PC-3 (cell line): ENCODE results near the gene CDH4. TPM values are rescaled to one million over a fixed set of nuclear protein-coding genes. Genes with fewer than 3 reads are reported as not detected.

ENCODE experiments used
- ATAC-seq: fragments of 200-7000 bp; cut with Tn5 transposase; 2 replicates; pipeline ENCODE4 v1.9.1; 2020; ENCODE audit warnings: mild to moderate bottlenecking, moderate library complexity
- BruUV-seq: library from RNA; stranded (reverse); fragments of 400-500 nt; replicated peaks from 2 replicates; lab custom pipeline; 2021; lab: Mats Ljungman, UMichigan
- CTCF ChIA-PET: fragments of 300-600 bp; sonication (Branson Sonifier 250); formaldehyde crosslinking; loops from one replicate; lab custom pipeline; 2022; ENCODE audit warnings: antibody characterized with exemption; lab: Charles Lee
- POLR2A ChIA-PET: fragments of 300-600 bp; sonication (Branson Sonifier 250); formaldehyde crosslinking; loops from one replicate; lab custom pipeline; 2022; ENCODE audit warnings: antibody characterized with exemption; ENCODE audit not compliant: unreplicated experiment; lab: Charles Lee
- DNase-seq: peaks from one replicate; pipeline ENCODE4 v3.0.0-alpha.2; 2015
- H2AFZ ChIP-seq: fragments of 300-600 bp; sonication (generic); 2 replicates; pipeline ENCODE4 v1.6.0; 2016; ENCODE audit warnings: antibody characterized with exemption, low read length
- H3F3A ChIP-seq: fragments of 300-600 bp; sonication (generic); one replicate; pipeline ENCODE4 v1.6.0; 2017; ENCODE audit warnings: antibody characterized with exemption, low read length, control low read depth, mild to moderate bottlenecking; ENCODE audit not compliant: unreplicated experiment
- H3K27ac ChIP-seq: fragments of 300-600 bp; sonication (generic); 2 replicates; pipeline ENCODE4 v1.5.1; 2016; ENCODE audit warnings: mild to moderate bottlenecking, low read length
- H3K27me3 ChIP-seq: fragments of 300-600 bp; sonication (generic); 2 replicates; pipeline ENCODE4 v1.6.1; 2016; ENCODE audit warnings: low read length, mixed read lengths
- H3K36me3 ChIP-seq: fragments of 300-600 bp; sonication (generic); 2 replicates; pipeline ENCODE4 v1.6.1; 2016; ENCODE audit warnings: low read depth, mixed run types, low read length, mixed read lengths
- H3K4me1 ChIP-seq: fragments of 300-600 bp; sonication (generic); 2 replicates; pipeline ENCODE4 v1.5.1; 2016; ENCODE audit warnings: low read length; ENCODE audit not compliant: insufficient read depth
- H3K4me2 ChIP-seq: fragments of 300-600 bp; sonication (generic); 2 replicates; pipeline ENCODE4 v1.6.0; 2016; ENCODE audit warnings: low read length
- H3K4me3 ChIP-seq: fragments of 300-600 bp; sonication (generic); 2 replicates; pipeline ENCODE4 v1.5.1; 2016; ENCODE audit warnings: mild to moderate bottlenecking, low read length, mixed read lengths
- H3K79me2 ChIP-seq: fragments of 300-600 bp; sonication (generic); 2 replicates; pipeline ENCODE4 v1.6.1; 2017; ENCODE audit warnings: low read length, mixed read lengths
- H3K9ac ChIP-seq: fragments of 300-600 bp; sonication (generic); 2 replicates; pipeline ENCODE4 v1.6.0; 2016; ENCODE audit warnings: mild to moderate bottlenecking, low read length
- H3K9me2 ChIP-seq: fragments of 300-600 bp; sonication (generic); replicated peaks from 2 replicates; pipeline ENCODE4 v1.6.1; 2016; ENCODE audit warnings: mixed run types, low read length, mixed read lengths
- H3K9me3 ChIP-seq: fragments of 300-600 bp; sonication (generic); 2 replicates; pipeline ENCODE4 v1.6.1; 2016; ENCODE audit warnings: low read length, mixed read lengths
- H4K20me1 ChIP-seq: fragments of 300-600 bp; sonication (generic); 2 replicates; pipeline ENCODE4 v1.6.1; 2016; ENCODE audit warnings: low read length, mixed read lengths
- CTCF ChIP-seq: fragments of 300-600 bp; sonication (generic); conservative IDR thresholded peaks from 2 replicates; pipeline ENCODE4 v1.5.1; 2017; ENCODE audit warnings: antibody characterized with exemption, low read depth, mild to moderate bottlenecking, low read length
- EZH2 ChIP-seq: fragments of 300-600 bp; sonication (generic); IDR thresholded peaks from one replicate; pipeline ENCODE4 v1.6.1; 2017; ENCODE audit warnings: antibody characterized with exemption, mild to moderate bottlenecking, low read length; ENCODE audit not compliant: unreplicated experiment
- EZH2phosphoT487 ChIP-seq: fragments of 300-600 bp; sonication (generic); IDR thresholded peaks from 2 replicates; pipeline ENCODE4 v1.6.1; 2018; ENCODE audit warnings: mild to moderate bottlenecking, antibody characterized with exemption, low read length, borderline replicate concordance
- intact Hi-C: fragments of 100-400 bp; cut with micrococcal nuclease; formaldehyde crosslinking; loops from 2 replicates; pipeline ENCODE4 v1.9.0; 2023
- total RNA-seq: library from RNA; depleted of rRNA; stranded (reverse); fragments of >200 nt; gene quantifications from 2 replicates; pipeline ENCODE4 v1.2.3, GENCODE V29; 2014

Gene CDH4
- total RNA-seq, 1 experiment from 2014 or later, result not detected

- Histone ChIP-seq H3F3A (no peaks in the 10 kb centered on the region), H3K36me3 (no peaks in the 10 kb centered on the region), H3K4me2 (no peak overlapping the region), H3K79me2 (no peaks in the 10 kb centered on the region), H4K20me1 (no peaks in the 10 kb centered on the region), H3K27me3 (peaks cover 48% of the 10 kb centered on the region), H3K9me2 (no peaks in the 10 kb centered on the region), H2AFZ (no peak overlapping the region), H3K27ac (no peak overlapping the region), H3K9ac (no peak overlapping the region), H3K4me3 (no peak overlapping the region), H3K9me3 (no peaks in the 10 kb centered on the region), H3K4me1 (no peaks in the 10 kb centered on the region)
- CTCF ChIA-PET, result no interaction called here
- intact Hi-C loops, result no loop called here
- TF ChIP-seq EZH2, result no peak
- no peak for TF ChIP-seq EZH2phosphoT487
- TF ChIP-seq CTCF, result no peak
- BruUV-seq, result no TSS peak
- POLR2A ChIA-PET, result no interaction called here
- ATAC-seq (no peak), DNase-seq (no peak)
These were observed 470.2 kb downstream of the CDH4 start for GRCh38 chr20:61722146-61722678.

- Histone ChIP-seq H3K79me2 (no peaks in the 10 kb centered on the region), H3K9me2 (no peaks in the 10 kb centered on the region), H3K9me3 (no peaks in the 10 kb centered on the region), H3K4me1 (no peaks in the 10 kb centered on the region), H3K27ac (no peak overlapping the region), H2AFZ (no peak overlapping the region), H3F3A (no peaks in the 10 kb centered on the region), H3K4me2 (no peak overlapping the region), H4K20me1 (no peaks in the 10 kb centered on the region), H3K4me3 (no peak overlapping the region), H3K9ac (no peak overlapping the region), H3K27me3 (peaks cover 48% of the 10 kb centered on the region), H3K36me3 (no peaks in the 10 kb centered on the region)
- ChIA-PET CTCF (no interaction called here), POLR2A (no interaction called here)
- no TSS peak for BruUV-seq
- ATAC-seq, result no peak
- TF ChIP-seq EZH2 (no peak), EZH2phosphoT487 (no peak), CTCF (no peak)
- intact Hi-C loops, result no loop called here
- no peak for DNase-seq
These were observed 471.6 kb downstream of the CDH4 start for GRCh38 chr20:61723529-61724257.

GRCh38 chr20:61724376-61724775 is 472.3 kb downstream of the CDH4 start:
- H3F3A ChIP-seq, result no peaks in the 10 kb centered on the region
- BruUV-seq, result no TSS peak
- H3K27ac ChIP-seq, result no peak overlapping the region
- no peaks in the 10 kb centered on the region for H3K4me1 ChIP-seq
- TF ChIP-seq EZH2phosphoT487 (no peak), EZH2 (no peak), CTCF (peak; percentile 33; the same call in 1 of the 2 replicates)
- ATAC-seq (no peak), DNase-seq (no peak)
- CTCF ChIA-PET, result no interaction called here
- H3K27me3 ChIP-seq, result peaks cover 48% of the 10 kb centered on the region
- POLR2A ChIA-PET, result no interaction called here
- no peak overlapping the region for H3K9ac ChIP-seq
- no peak overlapping the region for H3K4me2 ChIP-seq
- H3K9me2 ChIP-seq, result no peaks in the 10 kb centered on the region
- intact Hi-C loops, result no loop called here
- no peaks in the 10 kb centered on the region for H3K79me2 ChIP-seq
- H4K20me1 ChIP-seq, result no peaks in the 10 kb centered on the region
- no peak overlapping the region for H3K4me3 ChIP-seq
- no peak overlapping the region for H2AFZ ChIP-seq
- no peaks in the 10 kb centered on the region for H3K9me3 ChIP-seq
- H3K36me3 ChIP-seq, result no peaks in the 10 kb centered on the region
